Measurements from ENCODE around the gene CEP41.
A peak's percentile ranks its signal among the peaks of the same experiment; 100 is the strongest.

Gene CEP41

GRCh38 chr7:130369110-130369711 is 71.6 kb downstream of the CEP41 start:
- DNase-seq (ENCODE audit: low read depth), result peak; percentile 90

GRCh38 chr7:130367836-130368746 is 72.7 kb downstream of the CEP41 start:
- no peak for DNase-seq (ENCODE audit: low read depth)

GRCh38 chr7:130367088-130367755 is 73.6 kb downstream of the CEP41 start:
- no peak for DNase-seq (ENCODE audit: low read depth)

- peak; percentile 55 for DNase-seq (ENCODE audit: low read depth)
Observed at GRCh38 chr7:130366564-130366963, 74.3 kb downstream of the CEP41 start.

- peak; percentile 87 for DNase-seq (ENCODE audit: low read depth)
Observed at GRCh38 chr7:130365511-130366441, 75.0 kb downstream of the CEP41 start.

GRCh38 chr7:130365088-130365487 is 75.7 kb downstream of the CEP41 start:
- peak; percentile 16 for DNase-seq (ENCODE audit: low read depth)

GRCh38 chr7:130364451-130364850 is 76.4 kb downstream of the CEP41 start:
- DNase-seq (ENCODE audit: low read depth), result no peak

GRCh38 chr7:130363026-130363847 is 77.6 kb downstream of the CEP41 start:
- DNase-seq (ENCODE audit: low read depth), result peak; percentile 98

GRCh38 chr7:130362251-130362816 is 78.5 kb downstream of the CEP41 start:
- no peak for DNase-seq (ENCODE audit: low read depth)

- no peak for DNase-seq (ENCODE audit: low read depth)
Observed at GRCh38 chr7:130361681-130362080, 79.1 kb downstream of the CEP41 start.

GRCh38 chr7:130360518-130360917 is 80.3 kb downstream of the CEP41 start:
- DNase-seq (ENCODE audit: low read depth), result no peak

GRCh38 chr7:130359276-130359857 is 81.4 kb downstream of the CEP41 start:
- DNase-seq (ENCODE audit: low read depth), result no peak

GRCh38 chr7:130358471-130358870 is 82.3 kb downstream of the CEP41 start:
- no peak for DNase-seq (ENCODE audit: low read depth)

- DNase-seq (ENCODE audit: low read depth), result peak; percentile 75
Observed at GRCh38 chr7:130356876-130357611, 83.8 kb downstream of the CEP41 start.

GRCh38 chr7:130356121-130356875 is 84.5 kb downstream of the CEP41 start:
- peak; percentile 99 for DNase-seq (ENCODE audit: low read depth)

- DNase-seq (ENCODE audit: low read depth), result no peak
Observed at GRCh38 chr7:130353196-130353595, 87.6 kb downstream of the CEP41 start.

- DNase-seq (ENCODE audit: low read depth), result peak; percentile 75
Observed at GRCh38 chr7:130352194-130353074, 88.4 kb downstream of the CEP41 start.

- DNase-seq (ENCODE audit: low read depth), result no peak
Observed at GRCh38 chr7:130351791-130352090, 89.1 kb downstream of the CEP41 start.

All from EH (cell line).